GM12878 (cell line): ENCODE results near the gene HOXD11.

Experiments
- BCL3 ChIP-seq: IDR thresholded peaks from 2 replicates; pipeline ENCODE4 v1.6.1; 2011; ENCODE audit warnings: borderline replicate concordance, low read depth, mild to moderate bottlenecking, moderate library complexity, low read length; ENCODE audit not compliant: insufficient read depth, poor library complexity, severe bottlenecking
- BRCA1 ChIP-seq: IDR thresholded peaks from 2 replicates; pipeline ENCODE4 v1.6.1; 2011; ENCODE audit warnings: low read depth, low read length, improper control_type of control experiment
- CEBPB ChIP-seq, 2 experiments: fragments of 150-350 bp in 1 of 2; IDR thresholded peaks; 2 replicates each; pipeline ENCODE4 v1.6.1; 2012 to 2014; ENCODE audit warnings: low read depth in 2 of 2, low read length in 2 of 2, borderline replicate concordance in 1 of 2, inconsistent platforms in 1 of 2
- CHD1 ChIP-seq: IDR thresholded peaks from 2 replicates; pipeline ENCODE4 v1.6.1; 2012; ENCODE audit warnings: low read depth, low read length, improper control_type of control experiment
- CTCF ChIP-seq, 3 experiments: IDR thresholded peaks in 2 of 3; conservative IDR thresholded peaks in 1 of 3; 2 replicates each; pipeline ENCODE4 v1.5.1; 2011; ENCODE audit warnings: low read depth in 3 of 3, low read length in 3 of 3, mild to moderate bottlenecking in 3 of 3, control low read depth in 2 of 3, moderate library complexity in 2 of 3, inconsistent platforms in 1 of 3, mixed read lengths in 1 of 3; ENCODE audit not compliant: control insufficient read depth in 2 of 3, insufficient read depth in 1 of 3; ENCODE audit errors: extremely low read depth in 1 of 3
- CUX1 ChIP-seq: IDR thresholded peaks from 2 replicates; pipeline ENCODE4 v1.6.1; 2012; ENCODE audit warnings: improper control_type of control experiment, low read depth, low read length; ENCODE audit not compliant: insufficient replicate concordance
- MXI1 ChIP-seq: fragments of 150-350 bp; IDR thresholded peaks from 2 replicates; pipeline ENCODE4 v1.6.1; 2011; ENCODE audit warnings: low read depth, mild to moderate bottlenecking, inconsistent platforms, low read length, improper control_type of control experiment
- MYC ChIP-seq: IDR thresholded peaks from 2 replicates; pipeline ENCODE4 v1.6.1; 2011; ENCODE audit warnings: mild to moderate bottlenecking, low read length, moderate library complexity, inconsistent platforms; ENCODE audit not compliant: insufficient read depth, insufficient replicate concordance, insufficient read length, severe bottlenecking
- POLR2A ChIP-seq: IDR thresholded peaks from 2 replicates; pipeline ENCODE4 v1.6.1; 2011; ENCODE audit warnings: low read depth, mild to moderate bottlenecking, low read length
- RAD21 ChIP-seq: IDR thresholded peaks from 2 replicates; pipeline ENCODE4 v1.6.1; 2011; ENCODE audit warnings: mild to moderate bottlenecking, low read depth, low read length, moderate library complexity; ENCODE audit not compliant: insufficient read depth
- TAF1 ChIP-seq: IDR thresholded peaks from 2 replicates; pipeline ENCODE4 v1.6.1; 2011; ENCODE audit warnings: mild to moderate bottlenecking, low read depth, low read length, borderline replicate concordance
- USF2 ChIP-seq: IDR thresholded peaks from 2 replicates; pipeline ENCODE4 v1.6.1; 2011; ENCODE audit warnings: low read depth, low read length, improper control_type of control experiment, borderline replicate concordance
- YY1 ChIP-seq: IDR thresholded peaks from 2 replicates; pipeline ENCODE4 v1.6.1; 2011; ENCODE audit warnings: low read depth, mild to moderate bottlenecking, low read length
- ZNF687 ChIP-seq: fragments of 450-650 bp; IDR thresholded peaks from 2 replicates; pipeline ENCODE4 v1.6.1; 2017; ENCODE audit warnings: mild to moderate bottlenecking, moderate library complexity

GRCh38 chr2:176098366-176099158, 8.5 kb upstream of the HOXD11 start:
- no peak for TF ChIP-seq CTCF (IDR thresholded peaks at IDR 0.05 in 2 of 3, conservative IDR thresholded peaks at IDR 0.05 in 1 of 3; ENCODE audit: control insufficient read depth in 2 of 3, extremely low read depth in 1 of 3, insufficient read depth in 1 of 3, low read depth in 3 of 3, low read length in 3 of 3)
- TF ChIP-seq BCL3: no peak
- no peak for TF ChIP-seq YY1
- no peak for TF ChIP-seq TAF1
- no peak for TF ChIP-seq RAD21
- TF ChIP-seq CUX1: no peak
- TF ChIP-seq POLR2A: no peak
- no peak for TF ChIP-seq MXI1
- no peak for TF ChIP-seq CEBPB (IDR thresholded peaks at IDR 0.05; ENCODE audit: borderline replicate concordance in 1 of 2, low read depth in 2 of 2, low read length in 2 of 2)
- TF ChIP-seq ZNF687: no peak
- no peak for TF ChIP-seq CHD1
- TF ChIP-seq USF2: no peak
- TF ChIP-seq MYC: no peak
- no peak for TF ChIP-seq BRCA1
